Activated CD8-positive, alpha-beta T cell treated with anti-CD3 and anti-CD28 coated beads, Interleukin-2, amount 10 ng/mL, durations not matched to agents 7 days and 5 days (primary cell): Measurements from ENCODE around the gene USP17L20. TPM values are rescaled to one million over a fixed set of nuclear protein-coding genes. Genes with fewer than 3 reads are reported as not detected.
"Not testable (repeated sequence)": the region's sequence is repeated elsewhere in the genome, so short reads cannot be mapped to it uniquely, and the experiment has no call there.

Source experiments
- ATAC-seq: fragments of 150-1000 bp; cut with Tn5 transposase; one replicate; pipeline ENCODE4 v1.10.0; 2021; ENCODE audit warnings: moderate library complexity
- CTCF ChIA-PET: fragments of 350-600 bp; sonication (Branson Sonifier 250); formaldehyde crosslinking; loops from one replicate; lab custom pipeline; 2021; ENCODE audit warnings: antibody characterized with exemption; lab: Charles Lee
- POLR2A ChIA-PET: fragments of 350-600 bp; sonication (Branson Sonifier 250); formaldehyde crosslinking; loops from one replicate; lab custom pipeline; 2021; ENCODE audit warnings: antibody characterized with exemption; lab: Charles Lee
- DNase-seq: peaks from one replicate; pipeline ENCODE4 v3.0.0-alpha.2; 2020
- H3K27ac Mint-ChIP-seq: one replicate; pipeline ENCODE4 v1.8.0; 2021; ENCODE audit warnings: mild to moderate bottlenecking, mixed read lengths
- H3K27me3 Mint-ChIP-seq: one replicate; pipeline ENCODE4 v1.8.0; 2021; ENCODE audit warnings: low read depth, mixed read lengths
- H3K36me3 Mint-ChIP-seq: one replicate; pipeline ENCODE4 v1.8.0; 2021; ENCODE audit warnings: low read depth, mixed read lengths
- H3K4me1 Mint-ChIP-seq: one replicate; pipeline ENCODE4 v1.8.0; 2021; ENCODE audit warnings: low read depth, mixed read lengths
- H3K4me3 Mint-ChIP-seq: one replicate; pipeline ENCODE4 v1.8.0; 2021; ENCODE audit warnings: mild to moderate bottlenecking, mixed read lengths
- H3K9me3 Mint-ChIP-seq: one replicate; pipeline ENCODE4 v1.8.0; 2022; ENCODE audit warnings: mixed read lengths; ENCODE audit not compliant: insufficient read depth
- total RNA-seq, 2 experiments: library from RNA; stranded (reverse); gene quantifications; one replicate each; pipeline ENCODE4 v1.2.3, GENCODE V29; 2021

USP17L20 gene
- total RNA-seq, 2 experiments from 2014 or later = not detected

GRCh38 chr4:9253078-9253477, 4.8 kb upstream of the USP17L20 start, which contains the start of gene USP17L19:
Gene USP17L19, plus strand, starts transcription at chr4:9253378. Its CDS starts 0 bp downstream, at chr4:9253378.
- H3K27me3 Mint-ChIP-seq, H3K27ac Mint-ChIP-seq, DNase-seq, POLR2A ChIA-PET, H3K9me3 Mint-ChIP-seq, H3K4me1 Mint-ChIP-seq, CTCF ChIA-PET, H3K36me3 Mint-ChIP-seq, ATAC-seq, H3K4me3 Mint-ChIP-seq: not testable (repeated sequence)

GRCh38 chr4:9262572-9262971, 4.6 kb downstream of the USP17L20 start, which contains the start of gene USP17L21:
Gene USP17L21, plus strand, starts transcription at chr4:9262872. Its CDS starts 0 bp downstream, at chr4:9262872.
- H3K4me1 Mint-ChIP-seq, CTCF ChIA-PET, H3K27ac Mint-ChIP-seq, H3K9me3 Mint-ChIP-seq, ATAC-seq, H3K4me3 Mint-ChIP-seq, H3K27me3 Mint-ChIP-seq, DNase-seq, H3K36me3 Mint-ChIP-seq, POLR2A ChIA-PET: not testable (repeated sequence)

- H3K4me1 Mint-ChIP-seq, CTCF ChIA-PET, H3K27ac Mint-ChIP-seq, POLR2A ChIA-PET, H3K27me3 Mint-ChIP-seq, ATAC-seq, H3K36me3 Mint-ChIP-seq, DNase-seq, H3K4me3 Mint-ChIP-seq, H3K9me3 Mint-ChIP-seq: not testable (repeated sequence)
These were observed 9.4 kb downstream of the USP17L20 start, which contains the start of gene USP17L22 for GRCh38 chr4:9267319-9267718. Gene USP17L22, plus strand, starts transcription at chr4:9267619. Its CDS starts 0 bp downstream, at chr4:9267619.

- H3K4me1 Mint-ChIP-seq, ATAC-seq, POLR2A ChIA-PET: not testable (repeated sequence)
These were observed 13.8 kb downstream of the USP17L20 start for GRCh38 chr4:9271719-9272118.

More at GRCh38 chr4:9271719-9272118, 13.8 kb downstream of the USP17L20 start:
- CTCF ChIA-PET, H3K4me3 Mint-ChIP-seq, H3K9me3 Mint-ChIP-seq, H3K27me3 Mint-ChIP-seq, H3K36me3 Mint-ChIP-seq, H3K27ac Mint-ChIP-seq: not testable (repeated sequence)
- peak; percentile 19 for DNase-seq

Other genes starting within 250 kb of the USP17L20 start
- not detected for gene FAM90A26, start 87.7 kb upstream of the USP17L20 start, total RNA-seq
- not detected for gene USP17L10, start 47.5 kb upstream of the USP17L20 start, total RNA-seq
- not detected for gene USP17L11, start 42.7 kb upstream of the USP17L20 start, total RNA-seq
- gene USP17L12, start 38.0 kb upstream of the USP17L20 start, total RNA-seq = not detected
- not detected for gene USP17L13, start 33.2 kb upstream of the USP17L20 start, total RNA-seq
- gene USP17L15, start 23.7 kb upstream of the USP17L20 start, total RNA-seq = not detected
- not detected for gene USP17L17, start 14.2 kb upstream of the USP17L20 start, total RNA-seq
- gene USP17L18, start 9.5 kb upstream of the USP17L20 start, total RNA-seq = not detected
- not detected for gene USP17L19, start 4.7 kb upstream of the USP17L20 start, total RNA-seq
- not detected for gene USP17L21, start 4.7 kb downstream of the USP17L20 start, total RNA-seq
- gene USP17L22, start 9.5 kb downstream of the USP17L20 start, total RNA-seq = not detected
- gene USP17L24, start 67.0 kb downstream of the USP17L20 start, total RNA-seq = not detected
- gene USP17L25, start 71.8 kb downstream of the USP17L20 start, total RNA-seq = not detected
- gene USP17L26, start 76.5 kb downstream of the USP17L20 start, total RNA-seq = not detected
- not detected for gene USP17L5, start 81.3 kb downstream of the USP17L20 start, total RNA-seq
- not detected for gene USP17L27, start 86.0 kb downstream of the USP17L20 start, total RNA-seq
- not detected for gene USP17L28, start 90.8 kb downstream of the USP17L20 start, total RNA-seq
- gene USP17L29, start 95.5 kb downstream of the USP17L20 start, total RNA-seq = not detected
- gene USP17L30, start 105.0 kb downstream of the USP17L20 start, total RNA-seq = not detected
- gene DEFB131A, start 186.3 kb downstream of the USP17L20 start, total RNA-seq = not detected